GM19238 (cell line): ENCODE measurements around the gene POU2F3.
"Not testable (repeated sequence)": the region's sequence is repeated elsewhere in the genome, so short reads cannot be mapped to it uniquely, and the experiment has no call there.

ENCODE experiments used
- DNase-seq: peaks from one replicate; pipeline ENCODE4 v3.0.0; 2011; ENCODE audit warnings: low spot score; ENCODE audit not compliant: insufficient read length

POU2F3 gene

GRCh38 chr11:120249279-120250262, 9.6 kb downstream of the POU2F3 start:
- DNase-seq, result no peak

- not testable (repeated sequence) for DNase-seq
Measured at GRCh38 chr11:120253377-120253776, 13.4 kb downstream of the POU2F3 start.

GRCh38 chr11:120254788-120255518, 15.0 kb downstream of the POU2F3 start:
- DNase-seq, result peak; percentile 54

GRCh38 chr11:120255519-120255866, 15.6 kb downstream of the POU2F3 start:
- DNase-seq, result no peak

- DNase-seq, result no peak
Measured at GRCh38 chr11:120256178-120256577, 16.2 kb downstream of the POU2F3 start.

GRCh38 chr11:120256779-120257178, 16.8 kb downstream of the POU2F3 start:
- DNase-seq, result no peak

- DNase-seq, result no peak
Measured at GRCh38 chr11:120257346-120257745, 17.4 kb downstream of the POU2F3 start.

- no peak for DNase-seq
Measured at GRCh38 chr11:120258661-120259060, 18.7 kb downstream of the POU2F3 start.

- DNase-seq, result no peak
Measured at GRCh38 chr11:120259241-120259640, 19.3 kb downstream of the POU2F3 start.

- DNase-seq, result no peak
Measured at GRCh38 chr11:120259988-120260565, 20.1 kb downstream of the POU2F3 start.

GRCh38 chr11:120260616-120261015, 20.7 kb downstream of the POU2F3 start:
- no peak for DNase-seq

GRCh38 chr11:120261321-120261720, 21.4 kb downstream of the POU2F3 start:
- no peak for DNase-seq

GRCh38 chr11:120261931-120262330, 22.0 kb downstream of the POU2F3 start:
- DNase-seq, result no peak

- DNase-seq, result no peak
Measured at GRCh38 chr11:120267319-120267718, 27.4 kb downstream of the POU2F3 start.

GRCh38 chr11:120268686-120269085, 28.7 kb downstream of the POU2F3 start:
- no peak for DNase-seq

- DNase-seq, result no peak
Measured at GRCh38 chr11:120270386-120270785, 30.4 kb downstream of the POU2F3 start.

- DNase-seq, result no peak
Measured at GRCh38 chr11:120271672-120272071, 31.7 kb downstream of the POU2F3 start.

GRCh38 chr11:120272303-120272702, 32.4 kb downstream of the POU2F3 start:
- no peak for DNase-seq

GRCh38 chr11:120273432-120273831, 33.5 kb downstream of the POU2F3 start:
- no peak for DNase-seq

- DNase-seq, result not testable (repeated sequence)
Measured at GRCh38 chr11:120273956-120274355, 34.0 kb downstream of the POU2F3 start.

GRCh38 chr11:120279502-120279901, 39.6 kb downstream of the POU2F3 start:
- no peak for DNase-seq

- no peak for DNase-seq
Measured at GRCh38 chr11:120280600-120281051, 40.7 kb downstream of the POU2F3 start.
